H9 (cell line): Measurements from ENCODE around the gene DZANK1. TPM values are rescaled to one million over a fixed set of nuclear protein-coding genes. Genes with fewer than 3 reads are reported as not detected.
A peak's percentile ranks its signal among the peaks of the same experiment; 100 is the strongest.

ENCODE experiments used
- DNase-seq: peaks from one replicate; pipeline ENCODE4 v3.0.0-alpha.2; 2017
- H2AFZ ChIP-seq: one replicate; pipeline ENCODE4 v1.6.1; 2013; ENCODE audit warnings: mild to moderate bottlenecking, low read length, control low read depth, moderate library complexity
- H2AK5ac ChIP-seq: 2 replicates; pipeline ENCODE4 v1.6.1; 2013; ENCODE audit warnings: low read length, control low read depth, mixed read lengths; ENCODE audit not compliant: insufficient read length
- H2BK120ac ChIP-seq: one replicate; pipeline ENCODE4 v1.6.1; 2013; ENCODE audit warnings: low read depth, mild to moderate bottlenecking, low read length, control low read depth, inconsistent platforms; ENCODE audit not compliant: poor library complexity, severe bottlenecking
- H2BK12ac ChIP-seq: 2 replicates; pipeline ENCODE4 v1.6.1; 2013; ENCODE audit warnings: low read length, control low read depth, mixed read lengths, low read depth; ENCODE audit not compliant: insufficient read length
- H2BK15ac ChIP-seq: 2 replicates; pipeline ENCODE4 v1.6.1; 2013; ENCODE audit warnings: low read depth, low read length, control low read depth
- H2BK20ac ChIP-seq: one replicate; pipeline ENCODE4 v1.6.1; 2013; ENCODE audit warnings: low read depth, mild to moderate bottlenecking, low read length, control low read depth, inconsistent platforms; ENCODE audit not compliant: poor library complexity, severe bottlenecking
- H2BK5ac ChIP-seq: 2 replicates; pipeline ENCODE4 v1.6.1; 2013; ENCODE audit warnings: low read length, control low read depth, mixed read lengths; ENCODE audit not compliant: insufficient read length
- H3K14ac ChIP-seq: 2 replicates; pipeline ENCODE4 v1.6.1; 2013; ENCODE audit warnings: low read length, control low read depth; ENCODE audit not compliant: insufficient read depth
- H3K18ac ChIP-seq: 2 replicates; pipeline ENCODE4 v1.6.1; 2013; ENCODE audit warnings: low read depth, mild to moderate bottlenecking, mixed read lengths, low read length, control low read depth; ENCODE audit not compliant: insufficient read length
- H3K23ac ChIP-seq: 2 replicates; pipeline ENCODE4 v1.6.1; 2013; ENCODE audit warnings: low read length, control low read depth, mixed read lengths, low read depth; ENCODE audit not compliant: insufficient read length
- H3K23me2 ChIP-seq: 2 replicates; pipeline ENCODE4 v1.6.1; 2013; ENCODE audit warnings: low read depth, mild to moderate bottlenecking, mixed read lengths, low read length, control low read depth; ENCODE audit not compliant: insufficient read length, poor library complexity, severe bottlenecking
- H3K27ac ChIP-seq: 2 replicates; pipeline ENCODE4 v1.5.1; 2013; ENCODE audit warnings: low read length, control low read depth, mixed read lengths, low read depth; ENCODE audit not compliant: insufficient read length
- H3K27me3 ChIP-seq: 2 replicates; pipeline ENCODE4 v1.6.1; 2013; ENCODE audit warnings: low read length, control low read depth, inconsistent platforms; ENCODE audit not compliant: insufficient read depth
- H3K4ac ChIP-seq: 2 replicates; pipeline ENCODE4 v1.6.1; 2013; ENCODE audit warnings: low read depth, mild to moderate bottlenecking, control low read depth, inconsistent platforms, low read length, moderate library complexity
- H3K4me1 ChIP-seq: 2 replicates; pipeline ENCODE4 v1.6.1; 2013; ENCODE audit warnings: low read length, control low read depth, inconsistent platforms; ENCODE audit not compliant: insufficient read depth
- H3K4me2 ChIP-seq: 2 replicates; pipeline ENCODE4 v1.6.1; 2013; ENCODE audit warnings: low read length, control low read depth, mixed read lengths; ENCODE audit not compliant: insufficient read length, insufficient read depth
- H3K56ac ChIP-seq: 2 replicates; pipeline ENCODE4 v1.6.1; 2013; ENCODE audit warnings: low read depth, mild to moderate bottlenecking, mixed read lengths, low read length, control low read depth; ENCODE audit not compliant: insufficient read length
- H3K79me1 ChIP-seq: 2 replicates; pipeline ENCODE4 v1.6.1; 2013; ENCODE audit warnings: low read depth, mild to moderate bottlenecking, moderate library complexity, low read length, control low read depth, inconsistent platforms; ENCODE audit not compliant: insufficient read depth, poor library complexity, severe bottlenecking
- H3K79me2 ChIP-seq: 2 replicates; pipeline ENCODE4 v1.6.1; 2013; ENCODE audit warnings: low read length, control low read depth, inconsistent platforms; ENCODE audit not compliant: insufficient read depth
- H3K9ac ChIP-seq: 2 replicates; pipeline ENCODE4 v1.6.1; 2013; ENCODE audit warnings: low read length, control low read depth, mixed read lengths; ENCODE audit not compliant: insufficient read length; ENCODE audit errors: extremely low read depth
- H3K9me3 ChIP-seq: one replicate; pipeline ENCODE4 v1.6.1; 2013; ENCODE audit warnings: low read depth, low read length, inconsistent platforms; ENCODE audit not compliant: control insufficient read depth
- H3T11ph ChIP-seq: one replicate; pipeline ENCODE4 v1.6.1; 2013; ENCODE audit warnings: mild to moderate bottlenecking, low read length, control low read depth, inconsistent platforms
- H4K20me1 ChIP-seq: one replicate; pipeline ENCODE4 v1.6.1; 2013; ENCODE audit not compliant: control insufficient read depth, insufficient read length, insufficient read depth
- H4K5ac ChIP-seq: 2 replicates; pipeline ENCODE4 v1.6.1; 2013; ENCODE audit warnings: low read depth, mild to moderate bottlenecking, mixed read lengths, low read length, control low read depth; ENCODE audit not compliant: insufficient read length
- H4K8ac ChIP-seq: replicated peaks from 2 replicates; pipeline ENCODE4 v1.6.1; 2013; ENCODE audit warnings: low read length, control low read depth, mixed read lengths, low read depth; ENCODE audit not compliant: insufficient read length
- H4K91ac ChIP-seq: 2 replicates; pipeline ENCODE4 v1.6.1; 2013; ENCODE audit warnings: low read depth, mild to moderate bottlenecking, moderate library complexity, mixed read lengths, low read length, control low read depth; ENCODE audit not compliant: insufficient read length
- H3K27ac Mint-ChIP-seq, 3 experiments: 2 replicates in 2 of 3; 3 replicates in 1 of 3; pipeline ENCODE4 v1.8.0; 2020 to 2021; ENCODE audit warnings: mixed read lengths in 3 of 3, mild to moderate bottlenecking in 1 of 3, moderate library complexity in 1 of 3
- H3K27me3 Mint-ChIP-seq: 2 replicates; pipeline ENCODE4 v1.8.0; 2021; ENCODE audit warnings: low read depth, mild to moderate bottlenecking, moderate library complexity, mixed read lengths
- H3K36me3 Mint-ChIP-seq, 3 experiments: 2 replicates in 2 of 3; 3 replicates in 1 of 3; pipeline ENCODE4 v1.8.0; 2020 to 2021; ENCODE audit warnings: low read depth in 3 of 3, mixed read lengths in 3 of 3; ENCODE audit not compliant: insufficient read depth in 1 of 3
- H3K4me1 Mint-ChIP-seq, 2 experiments: 2 replicates each; pipeline ENCODE4 v1.8.0; 2020; ENCODE audit warnings: mixed read lengths in 2 of 2
- H3K4me3 Mint-ChIP-seq, 2 experiments: 2 replicates in 1 of 2; 3 replicates in 1 of 2; pipeline ENCODE4 v1.8.0; 2020 to 2021; ENCODE audit warnings: mild to moderate bottlenecking in 2 of 2, mixed read lengths in 2 of 2, moderate library complexity in 1 of 2
- H3K9me3 Mint-ChIP-seq, 2 experiments: 2 replicates in 1 of 2; 3 replicates in 1 of 2; pipeline ENCODE4 v1.8.0; 2020; ENCODE audit warnings: mild to moderate bottlenecking in 2 of 2, mixed read lengths in 2 of 2, moderate library complexity in 1 of 2
- WGBS: extraction: QIAGEN DNeasy Blood & Tissue Kit; methylation state at CpG from one replicate; pipeline ENCODE4 v1.1.7; 2013; ENCODE audit warnings: missing lambda C conversion rate, low lambda C conversion rate, mixed read lengths; ENCODE audit not compliant: insufficient read length; ENCODE audit errors: extremely low coverage; 5-methylcytosine and 5-hydroxymethylcytosine counted together
- total RNA-seq: library from RNA; stranded (reverse); gene quantifications from 2 replicates; pipeline ENCODE4 v1.2.1, GENCODE V29; 2021
- TF ChIP-seq, protein P1 (sequence below): fragments of 200-600 bp; sonication (generic); conservative IDR thresholded peaks from 3 replicates; pipeline ENCODE4 v1.8.0; 2021; ENCODE audit warnings: antibody characterized with exemption, mild to moderate bottlenecking

DZANK1 gene
- total RNA-seq, 1 experiment from 2014 or later: 10.5 TPM

DNA sequence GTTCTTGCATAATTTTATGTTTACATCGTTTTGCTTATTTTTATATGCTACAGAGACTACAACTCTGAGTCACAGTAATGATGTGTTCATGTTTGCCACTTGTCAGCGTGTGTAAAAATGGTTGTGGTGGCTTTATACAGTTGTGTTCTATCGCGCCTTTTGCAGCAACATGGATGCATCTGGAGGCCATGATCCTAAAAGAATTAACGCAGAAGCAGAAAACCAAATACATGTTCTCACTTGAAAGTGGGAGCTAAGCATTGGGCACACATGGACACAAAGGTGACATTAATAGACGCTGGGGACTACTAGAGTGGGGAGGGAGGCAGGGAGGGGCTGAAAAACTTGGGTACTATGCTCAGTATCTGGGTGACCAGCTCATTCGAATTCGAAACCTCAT, 39.9 kb upstream of the DZANK1 start:
- Histone ChIP-seq H3K4me2 (peak overlapping the region; percentile 96), H3K14ac (no peak overlapping the region), H3K18ac (peak overlapping the region; percentile 33), H2BK5ac (no peak overlapping the region), H3K56ac (no peak overlapping the region), H2BK15ac (no peak overlapping the region), H3K27me3 (no peaks in the 10 kb centered on the region), H3K23ac (no peak overlapping the region), H2BK20ac (no peak overlapping the region), H2AK5ac (no peak overlapping the region), H2BK12ac (no peak overlapping the region), H3K9me3 (no peaks in the 10 kb centered on the region), H3K27ac (peak overlapping the region; percentile 79), H3K4me1 (no peaks in the 10 kb centered on the region), H2AFZ (no peak overlapping the region), H2BK120ac (no peak overlapping the region), H4K8ac (no peak overlapping the region), H3K4ac (no peak overlapping the region), H3K79me2 (peaks cover 5% of the 10 kb centered on the region; the same call in 1 of the 2 replicates), H3K79me1 (no peaks in the 10 kb centered on the region), H3K9ac (peak overlapping the region; percentile 57), H3T11ph (no peak overlapping the region), H4K20me1 (no peaks in the 10 kb centered on the region), H4K5ac (no peak overlapping the region), H4K91ac (no peak overlapping the region), H3K23me2 (peaks cover 9% of the 10 kb centered on the region)
- Mint-ChIP-seq H3K4me3 (peak overlapping the region; percentile 98 to 99), H3K27ac (peak overlapping the region; percentile 100; a peak in 5 of 7 replicates), H3K9me3 (no peaks in the 10 kb centered on the region), H3K27me3 (peaks cover 3% of the 10 kb centered on the region; the same call in 1 of the 2 replicates), H3K4me1 (peaks cover 17 to 23% of the 10 kb centered on the region in 2 experiments), H3K36me3 (peaks cover 6 to 23% (median 20%) of the 10 kb centered on the region in 3 experiments; a peak in 5 of 7 replicates)
- WGBS: no CpG with 5 or more reads among the region's 8 CpGs
- no peak for DNase-seq
- TF ChIP-seq, protein P1, sequence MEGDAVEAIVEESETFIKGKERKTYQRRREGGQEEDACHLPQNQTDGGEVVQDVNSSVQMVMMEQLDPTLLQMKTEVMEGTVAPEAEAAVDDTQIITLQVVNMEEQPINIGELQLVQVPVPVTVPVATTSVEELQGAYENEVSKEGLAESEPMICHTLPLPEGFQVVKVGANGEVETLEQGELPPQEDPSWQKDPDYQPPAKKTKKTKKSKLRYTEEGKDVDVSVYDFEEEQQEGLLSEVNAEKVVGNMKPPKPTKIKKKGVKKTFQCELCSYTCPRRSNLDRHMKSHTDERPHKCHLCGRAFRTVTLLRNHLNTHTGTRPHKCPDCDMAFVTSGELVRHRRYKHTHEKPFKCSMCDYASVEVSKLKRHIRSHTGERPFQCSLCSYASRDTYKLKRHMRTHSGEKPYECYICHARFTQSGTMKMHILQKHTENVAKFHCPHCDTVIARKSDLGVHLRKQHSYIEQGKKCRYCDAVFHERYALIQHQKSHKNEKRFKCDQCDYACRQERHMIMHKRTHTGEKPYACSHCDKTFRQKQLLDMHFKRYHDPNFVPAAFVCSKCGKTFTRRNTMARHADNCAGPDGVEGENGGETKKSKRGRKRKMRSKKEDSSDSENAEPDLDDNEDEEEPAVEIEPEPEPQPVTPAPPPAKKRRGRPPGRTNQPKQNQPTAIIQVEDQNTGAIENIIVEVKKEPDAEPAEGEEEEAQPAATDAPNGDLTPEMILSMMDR: no peak
